Calu3 (cell line): Measurements from ENCODE around the gene CD74. TPM values are rescaled to one million over a fixed set of nuclear protein-coding genes. Genes with fewer than 3 reads are reported as not detected.
A peak's percentile ranks its signal among the peaks of the same experiment; 100 is the strongest.

ENCODE experiments used
- BruUV-seq: library from RNA; stranded (reverse); fragments of 400-500 nt; replicated peaks from 2 replicates; lab custom pipeline; 2021; lab: Mats Ljungman, UMichigan
- CTCF ChIA-PET: fragments of 300-600 bp; sonication (Branson Sonifier 250); formaldehyde crosslinking; loops from one replicate; lab custom pipeline; 2022; ENCODE audit warnings: antibody characterized with exemption; lab: Charles Lee
- DNase-seq: peaks from one replicate; pipeline ENCODE4 v3.0.0; 2022
- H3K27ac Mint-ChIP-seq: one replicate; pipeline ENCODE4 v1.8.0; 2022; ENCODE audit warnings: mixed read lengths; ENCODE audit not compliant: unreplicated experiment
- H3K27me3 Mint-ChIP-seq: one replicate; pipeline ENCODE4 v1.8.0; 2022; ENCODE audit warnings: mixed read lengths; ENCODE audit not compliant: unreplicated experiment
- H3K36me3 Mint-ChIP-seq: one replicate; pipeline ENCODE4 v1.8.0; 2022; ENCODE audit warnings: mild to moderate bottlenecking, moderate library complexity, mixed read lengths; ENCODE audit not compliant: insufficient read depth, unreplicated experiment
- H3K4me1 Mint-ChIP-seq: one replicate; pipeline ENCODE4 v1.8.0; 2022; ENCODE audit warnings: mild to moderate bottlenecking, low read depth, mixed read lengths; ENCODE audit not compliant: unreplicated experiment
- H3K4me3 Mint-ChIP-seq: one replicate; pipeline ENCODE4 v1.8.0; 2022; ENCODE audit warnings: mild to moderate bottlenecking, low read depth, moderate library complexity, mixed read lengths; ENCODE audit not compliant: unreplicated experiment
- H3K9me3 Mint-ChIP-seq: one replicate; pipeline ENCODE4 v1.8.0; 2022; ENCODE audit warnings: low read depth, mixed read lengths; ENCODE audit not compliant: unreplicated experiment
- CTCF ChIP-seq: fragments of 200-600 bp; IDR thresholded peaks from one replicate; pipeline ENCODE4 v1.8.0; 2022; ENCODE audit warnings: antibody characterized with exemption; ENCODE audit not compliant: unreplicated experiment
- intact Hi-C: fragments of 100-400 bp; cut with micrococcal nuclease; formaldehyde crosslinking; loops from one replicate; pipeline ENCODE4 v1.10.0; 2022; ENCODE audit not compliant: unreplicated experiment
- total RNA-seq: library from RNA; stranded (reverse); gene quantifications from 2 replicates; pipeline ENCODE4 v1.2.3, GENCODE V29; 2022

CD74 gene
- total RNA-seq, 1 experiment from 2014 or later, result 1,091 TPM

DNA sequence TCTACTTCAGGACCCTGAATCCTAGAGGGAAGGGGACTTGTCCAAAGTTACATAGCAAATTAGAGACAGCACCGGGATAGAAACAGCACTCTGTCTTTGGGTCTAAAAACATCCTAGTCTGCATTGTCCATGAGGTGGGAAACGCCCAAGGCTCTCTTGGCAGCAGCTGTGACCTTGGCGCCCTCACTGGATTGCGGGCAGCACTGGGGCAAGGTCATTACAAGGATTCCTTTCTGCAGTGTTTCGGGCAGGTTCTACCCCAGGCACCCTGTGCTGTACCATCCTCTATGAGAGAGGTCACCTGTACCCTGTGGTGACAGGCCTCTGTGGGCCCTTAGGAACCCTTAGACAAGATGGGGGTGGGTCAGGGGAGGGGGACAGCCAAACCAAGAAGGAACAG lies 8.6 kb downstream of the CD74 start:
- CTCF ChIA-PET, result no interaction called here

DNA sequence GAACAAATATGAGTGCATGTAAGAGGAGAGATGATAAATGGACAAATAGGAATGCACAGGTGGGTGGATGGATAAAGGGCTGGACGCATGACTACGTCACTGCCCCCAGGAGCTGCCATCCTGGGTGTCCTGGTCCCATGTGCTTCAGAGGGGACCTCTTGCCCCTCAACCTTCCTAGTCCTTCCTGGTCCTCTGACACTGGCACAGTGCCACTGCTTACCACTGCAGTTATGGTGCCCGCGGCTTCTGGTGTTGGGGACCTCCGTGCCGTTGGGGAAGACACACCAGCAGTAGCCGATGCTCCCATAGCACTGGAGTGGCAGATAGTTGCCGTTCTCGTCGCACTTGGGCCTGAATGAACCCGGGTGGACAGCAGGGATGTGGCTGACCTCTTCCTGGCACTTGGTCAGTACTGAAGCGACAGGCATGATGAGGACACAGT lies 9.8 kb downstream of the CD74 start:
- no TSS peak for BruUV-seq
- CTCF ChIA-PET, result no interaction called here
- no peaks in the 10 kb centered on the region for H3K27me3 Mint-ChIP-seq
- no peak overlapping the region for H3K4me3 Mint-ChIP-seq
- H3K36me3 Mint-ChIP-seq, result peaks cover 69% of the 10 kb centered on the region
- no peaks in the 10 kb centered on the region for H3K9me3 Mint-ChIP-seq
- no peak for TF ChIP-seq CTCF
- peak overlapping the region; percentile 32 for H3K27ac Mint-ChIP-seq
- H3K4me1 Mint-ChIP-seq, result no peaks in the 10 kb centered on the region
- no peak for DNase-seq
- intact Hi-C loops, result no loop called here

More for the DNA sequence above, 8.6 kb downstream of the CD74 start:
- no peak overlapping the region for H3K27ac Mint-ChIP-seq
- no peaks in the 10 kb centered on the region for H3K27me3 Mint-ChIP-seq
- TF ChIP-seq CTCF, result no peak
- H3K4me3 Mint-ChIP-seq, result no peak overlapping the region
- intact Hi-C loops, result no loop called here
- no TSS peak for BruUV-seq
- no peak for DNase-seq
- no peaks in the 10 kb centered on the region for H3K9me3 Mint-ChIP-seq
- H3K36me3 Mint-ChIP-seq, result peaks cover 70% of the 10 kb centered on the region
- H3K4me1 Mint-ChIP-seq, result no peaks in the 10 kb centered on the region

- TF ChIP-seq CTCF, result no peak
- no TSS peak for BruUV-seq
- intact Hi-C loops, result no loop called here
- no peak for DNase-seq
- Mint-ChIP-seq H3K4me3 (no peak overlapping the region), H3K27me3 (no peaks in the 10 kb centered on the region), H3K4me1 (no peaks in the 10 kb centered on the region), H3K9me3 (no peaks in the 10 kb centered on the region), H3K36me3 (peaks cover 69% of the 10 kb centered on the region), H3K27ac (peak overlapping the region; percentile 32)
- CTCF ChIA-PET, result no interaction called here
Measured at GRCh38 chr5:150402229-150402773, 10.4 kb downstream of the CD74 start.

DNA sequence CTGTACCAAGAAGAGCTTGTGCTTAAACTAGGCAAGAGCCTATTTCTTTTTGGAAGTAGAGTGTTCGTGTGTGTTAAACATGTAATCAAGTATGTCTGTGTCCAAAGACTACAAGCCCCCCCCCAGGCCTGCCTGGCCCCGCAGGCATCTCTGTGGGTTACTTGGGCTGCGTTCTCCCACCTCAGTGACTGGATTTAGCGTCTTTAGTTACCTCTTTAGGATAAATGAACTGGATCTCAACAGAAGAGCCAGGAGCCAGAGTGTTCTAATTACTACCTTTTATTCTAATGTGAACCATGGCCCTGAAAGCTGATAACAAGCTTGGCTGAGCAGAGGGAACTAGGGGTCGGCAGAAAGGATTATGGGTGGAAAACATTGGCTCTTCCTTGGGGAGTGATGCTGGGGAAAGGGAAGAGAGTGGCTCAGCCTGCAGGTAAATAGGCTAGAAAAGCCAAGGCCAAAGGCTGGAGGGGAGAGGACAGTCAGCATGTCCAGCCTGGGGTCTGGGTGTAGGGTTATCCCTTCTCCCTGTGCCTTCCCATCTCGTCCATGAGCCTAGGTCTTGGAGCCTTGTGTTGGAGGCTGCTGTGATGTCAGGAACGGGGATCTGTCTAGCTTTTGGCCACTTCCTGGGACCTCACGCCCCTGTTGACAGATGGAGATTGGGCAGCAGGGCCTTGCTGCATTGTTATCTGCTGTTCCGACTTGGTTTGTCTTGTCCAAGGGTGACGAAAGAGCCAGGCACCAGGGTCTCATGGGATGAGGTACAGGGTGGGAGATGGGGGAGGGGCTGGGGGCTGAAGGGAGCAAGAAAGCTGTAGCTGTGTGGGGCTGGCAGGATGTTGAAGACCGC lies 11.1 kb downstream of the CD74 start:
- Mint-ChIP-seq H3K27me3 (no peaks in the 10 kb centered on the region), H3K4me1 (no peaks in the 10 kb centered on the region), H3K9me3 (no peaks in the 10 kb centered on the region), H3K27ac (peak overlapping the region; percentile 46), H3K4me3 (no peak overlapping the region), H3K36me3 (peaks cover 67% of the 10 kb centered on the region)
- CTCF ChIA-PET, result no interaction called here
- no peak for DNase-seq
- intact Hi-C loops, result no loop called here
- TSS peak; percentile 97 for BruUV-seq
- TF ChIP-seq CTCF, result no peak
